Osteoblast (primary cell): ENCODE results near the gene C16orf86. TPM values are rescaled to one million over a fixed set of nuclear protein-coding genes. Genes with fewer than 3 reads are reported as not detected.
A peak's percentile ranks its signal among the peaks of the same experiment; 100 is the strongest.

ENCODE experiments used
- DNase-seq: peaks from one replicate; pipeline ENCODE4 v3.0.0; 2011; ENCODE audit warnings: low spot score, mixed read lengths; ENCODE audit not compliant: insufficient read length; ENCODE audit errors: missing footprints
- H2AFZ ChIP-seq: 2 replicates; pipeline ENCODE4 v1.6.0; 2011; ENCODE audit warnings: mild to moderate bottlenecking, low read length
- H3K27ac ChIP-seq: 2 replicates; pipeline ENCODE4 v1.5.1; 2011; ENCODE audit warnings: mild to moderate bottlenecking, low read depth, low read length, moderate library complexity
- H3K27me3 ChIP-seq: 2 replicates; pipeline ENCODE4 v1.6.0; 2012; ENCODE audit warnings: mild to moderate bottlenecking, control low read depth, inconsistent platforms, low read length, moderate library complexity; ENCODE audit not compliant: insufficient read depth
- H3K36me3 ChIP-seq: 2 replicates; pipeline ENCODE4 v1.5.1; 2011; ENCODE audit warnings: mild to moderate bottlenecking, low read length, control low read depth, moderate library complexity; ENCODE audit not compliant: insufficient read depth
- H3K4me1 ChIP-seq: 2 replicates; pipeline ENCODE4 v1.5.1; 2011; ENCODE audit warnings: mild to moderate bottlenecking, low read length, control low read depth, moderate library complexity; ENCODE audit not compliant: insufficient read depth
- H3K4me2 ChIP-seq: 2 replicates; pipeline ENCODE4 v1.6.0; 2011; ENCODE audit warnings: mild to moderate bottlenecking, low read length; ENCODE audit not compliant: insufficient read depth
- H3K4me3 ChIP-seq: fragments of 200-600 bp; sonication (generic); 3 replicates; pipeline ENCODE4 v1.5.1; 2012; ENCODE audit warnings: mild to moderate bottlenecking, low read length, inconsistent platforms; ENCODE audit not compliant: insufficient read depth
- H3K79me2 ChIP-seq: 2 replicates; pipeline ENCODE4 v1.6.0; 2012; ENCODE audit warnings: mild to moderate bottlenecking, low read length, control low read depth, inconsistent platforms; ENCODE audit not compliant: insufficient read depth
- H3K9me3 ChIP-seq: 2 replicates; pipeline ENCODE4 v1.5.1; 2011; ENCODE audit warnings: low read depth, low read length, control low read depth
- H4K20me1 ChIP-seq: 2 replicates; pipeline ENCODE4 v1.6.0; 2012; ENCODE audit warnings: mild to moderate bottlenecking, low read length, control low read depth; ENCODE audit not compliant: insufficient read depth
- CTCF ChIP-seq: IDR thresholded peaks from 2 replicates; pipeline ENCODE4 v1.5.1; 2011; ENCODE audit warnings: mild to moderate bottlenecking, low read depth, low read length, moderate library complexity; ENCODE audit errors: extremely low read depth
- total RNA-seq: library from RNA; depleted of rRNA; stranded (reverse); fragments of >200 nt; gene quantifications from 2 replicates; pipeline ENCODE4 v1.2.3, GENCODE V29; 2012

Gene C16orf86
- total RNA-seq, 1 donor, result 6.9 TPM

- H3K4me3 ChIP-seq, result no peak overlapping the region
- DNase-seq, result no peak
- no peaks in the 10 kb centered on the region for H3K79me2 ChIP-seq
- H2AFZ ChIP-seq, result no peak overlapping the region
- no peak for TF ChIP-seq CTCF
- no peak overlapping the region for H3K4me2 ChIP-seq
- H3K27ac ChIP-seq, result no peak overlapping the region
- H3K4me1 ChIP-seq, result peaks cover 5% of the 10 kb centered on the region
- peaks cover 3% of the 10 kb centered on the region for H4K20me1 ChIP-seq
- H3K27me3 ChIP-seq, result no peaks in the 10 kb centered on the region
- peaks cover 6% of the 10 kb centered on the region for H3K36me3 ChIP-seq
- H3K9me3 ChIP-seq, result no peaks in the 10 kb centered on the region
Measured at GRCh38 chr16:67677712-67678111, 11.1 kb downstream of the C16orf86 start.

DNA sequence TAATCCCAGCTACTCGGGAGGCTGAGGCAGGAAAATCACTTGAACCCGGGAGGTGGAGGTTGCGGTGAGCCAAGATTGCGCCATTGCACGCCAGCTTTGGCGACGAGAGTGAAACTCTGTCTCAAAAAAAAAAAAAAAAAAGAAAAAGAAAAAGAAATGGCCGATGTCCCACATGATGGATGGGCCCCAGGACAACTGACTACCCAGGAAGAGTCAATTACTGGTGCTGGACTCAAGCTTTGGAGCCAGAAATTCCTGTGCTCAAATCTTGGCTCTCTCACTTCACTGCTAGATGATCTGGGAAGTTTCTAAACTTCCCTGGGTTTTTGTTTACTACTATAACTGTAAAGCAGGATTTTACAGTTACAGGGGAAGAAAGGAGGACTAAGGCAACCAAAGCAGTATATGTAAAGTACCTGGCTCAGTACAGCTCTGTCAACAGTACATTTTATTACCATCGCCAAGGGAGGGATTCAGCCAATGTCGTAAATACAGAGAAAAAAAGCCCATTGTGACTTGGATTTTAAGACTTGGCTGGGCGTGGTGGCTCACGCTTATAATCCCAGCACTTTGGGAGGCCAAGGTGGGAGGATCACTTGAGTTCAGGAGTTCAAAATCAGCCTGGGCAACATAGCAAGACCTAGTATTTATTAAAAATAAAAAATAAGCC, 11.9 kb downstream of the C16orf86 start:
- no peaks in the 10 kb centered on the region for H3K4me1 ChIP-seq
- H4K20me1 ChIP-seq, result no peaks in the 10 kb centered on the region
- no peak overlapping the region for H2AFZ ChIP-seq
- no peak overlapping the region for H3K27ac ChIP-seq
- no peaks in the 10 kb centered on the region for H3K9me3 ChIP-seq
- DNase-seq, result peak; percentile 55
- no peak for TF ChIP-seq CTCF
- no peaks in the 10 kb centered on the region for H3K27me3 ChIP-seq
- no peak overlapping the region for H3K4me2 ChIP-seq
- peaks cover 10% of the 10 kb centered on the region for H3K36me3 ChIP-seq
- no peaks in the 10 kb centered on the region for H3K79me2 ChIP-seq
- no peak overlapping the region for H3K4me3 ChIP-seq

GRCh38 chr16:67679935-67680897, 13.6 kb downstream of the C16orf86 start:
- peak; percentile 9 for DNase-seq
- TF ChIP-seq CTCF, result no peak
- Histone ChIP-seq H3K27me3 (no peaks in the 10 kb centered on the region), H3K27ac (no peak overlapping the region), H3K4me2 (no peak overlapping the region), H3K79me2 (no peaks in the 10 kb centered on the region), H4K20me1 (no peaks in the 10 kb centered on the region), H3K9me3 (no peaks in the 10 kb centered on the region), H3K4me1 (no peaks in the 10 kb centered on the region), H3K36me3 (peaks cover 22% of the 10 kb centered on the region), H3K4me3 (no peak overlapping the region), H2AFZ (no peak overlapping the region)

DNA sequence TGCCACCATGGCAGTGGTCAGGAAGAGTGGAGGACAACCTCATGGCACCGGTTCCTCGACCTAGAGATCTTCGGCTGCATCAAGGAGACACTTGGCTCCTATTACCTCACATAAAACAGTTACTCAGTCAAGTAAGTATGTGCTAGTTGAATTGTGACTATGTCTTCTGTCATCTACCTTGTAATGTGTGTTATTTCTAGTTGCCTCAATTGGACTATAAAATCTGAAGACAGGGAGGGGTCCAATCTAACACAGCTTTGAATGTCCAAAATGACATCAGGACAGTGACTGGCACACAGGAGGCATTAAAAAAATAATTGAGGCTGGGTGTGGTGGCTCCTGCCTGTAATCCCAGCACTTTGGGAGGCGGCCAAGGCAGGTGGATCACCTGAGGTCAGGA, 17.2 kb downstream of the C16orf86 start:
- no peak for TF ChIP-seq CTCF
- no peak overlapping the region for H3K4me3 ChIP-seq
- H3K4me2 ChIP-seq, result no peak overlapping the region
- no peak overlapping the region for H3K27ac ChIP-seq
- DNase-seq, result no peak
- peaks cover 3% of the 10 kb centered on the region for H4K20me1 ChIP-seq
- no peaks in the 10 kb centered on the region for H3K9me3 ChIP-seq
- no peak overlapping the region for H2AFZ ChIP-seq
- no peaks in the 10 kb centered on the region for H3K79me2 ChIP-seq
- H3K27me3 ChIP-seq, result no peaks in the 10 kb centered on the region
- H3K36me3 ChIP-seq, result peaks cover 16% of the 10 kb centered on the region
- H3K4me1 ChIP-seq, result no peaks in the 10 kb centered on the region
